Measurements from ENCODE around the gene HYDIN. TPM values are rescaled to one million over a fixed set of nuclear protein-coding genes. Genes with fewer than 3 reads are reported as not detected.
A peak's percentile ranks its signal among the peaks of the same experiment; 100 is the strongest.

Gene HYDIN
- 0.35 and 0.50 TPM in 2 replicates for total RNA-seq (2014; rRNA removed; shearing (Covaris generic))
- 0.52 and 0.84 TPM in 2 replicates for polyA plus RNA-seq (2015; cell fraction: cytosol; rRNA removed)
- polyA plus RNA-seq (2015; cell fraction: nucleus; rRNA removed), result 0.32 and 0.54 TPM in 2 replicates

DNA sequence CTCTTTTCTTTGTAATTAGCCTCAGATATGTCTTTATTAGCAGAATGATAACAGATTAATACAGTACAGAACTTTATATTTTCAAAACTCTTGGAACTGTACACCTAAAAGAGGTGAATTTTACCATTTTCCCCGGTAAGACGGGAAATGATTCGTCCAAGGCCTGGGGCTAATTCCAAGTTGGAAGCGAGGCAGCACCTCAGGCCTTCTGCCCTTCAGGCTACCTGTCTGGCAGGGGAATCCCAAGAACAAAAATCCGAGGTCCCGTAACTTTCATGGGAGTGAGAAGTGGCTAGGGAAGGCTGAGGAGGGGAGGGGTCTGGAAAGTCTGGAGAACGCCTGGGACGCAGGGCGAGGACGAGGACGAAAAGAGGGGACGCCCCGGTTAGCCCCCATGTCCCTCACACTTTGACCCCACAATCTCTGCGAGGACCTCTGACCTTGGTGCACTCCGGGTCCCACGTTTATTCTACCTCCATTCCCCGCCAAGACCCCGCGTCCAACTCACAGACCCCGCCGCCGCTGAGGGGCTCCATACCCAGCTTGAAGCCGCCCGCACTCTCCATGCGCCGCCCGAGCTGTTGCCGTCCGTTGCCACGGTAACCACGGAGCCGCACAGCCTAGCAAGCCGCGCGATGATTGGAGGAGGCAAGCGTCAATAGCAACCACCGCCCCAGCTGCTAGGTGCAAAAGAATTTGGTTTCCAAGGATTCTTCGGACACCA is at the start of gene HYDIN:
HYDIN (minus strand) TSS at position 601 of the 724 bp plus-strand sequence. CDS start 43,827 bp downstream, outside the sequence.
- in situ Hi-C loops (cut with HindIII; ENCODE audit: low pct_unique_long_range_greater_than_20kb, low sequenced_read_pairs), result no loop called here
- DNase-seq (ENCODE audit: low read depth, low spot score), result peak; percentile 66

DNA sequence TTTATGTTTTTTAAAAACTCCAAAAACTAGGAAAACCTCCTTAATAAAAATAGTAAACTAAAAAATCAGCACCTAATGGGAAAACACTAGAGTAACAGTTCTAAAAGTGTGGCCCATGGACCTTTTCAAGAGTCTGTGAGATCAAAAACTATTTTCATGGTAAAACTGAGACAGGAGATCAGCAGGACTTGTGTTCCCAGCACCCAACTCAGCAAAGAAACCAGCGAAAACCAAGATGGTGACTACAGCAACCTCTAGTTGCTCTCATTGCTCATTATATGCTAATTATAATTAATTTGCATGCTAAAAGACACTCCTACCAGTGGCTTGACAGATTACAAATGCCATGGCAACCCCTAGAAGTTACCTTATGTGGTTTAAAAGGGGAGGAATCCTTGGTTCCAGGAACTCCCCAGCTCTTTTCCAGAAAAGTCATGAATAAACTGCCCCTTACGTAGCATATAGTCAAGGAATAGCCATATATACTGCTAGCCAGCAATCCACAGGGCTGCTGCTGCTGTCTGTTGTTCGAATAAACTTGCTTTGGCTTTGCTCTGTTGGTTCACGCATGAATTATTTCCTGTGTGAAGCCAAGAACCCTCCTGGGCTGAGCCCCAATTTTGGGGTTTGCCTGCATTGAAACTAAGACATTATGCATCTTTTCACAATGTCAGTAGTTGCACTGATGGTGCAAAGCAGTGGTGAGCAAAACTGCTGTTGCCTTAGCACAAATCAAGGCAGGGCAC is 46.2 kb upstream of the HYDIN start:
- no peak for DNase-seq (ENCODE audit: low read depth, low spot score)
- in situ Hi-C loops (cut with HindIII; ENCODE audit: low pct_unique_long_range_greater_than_20kb, low sequenced_read_pairs), result no loop called here

DNA sequence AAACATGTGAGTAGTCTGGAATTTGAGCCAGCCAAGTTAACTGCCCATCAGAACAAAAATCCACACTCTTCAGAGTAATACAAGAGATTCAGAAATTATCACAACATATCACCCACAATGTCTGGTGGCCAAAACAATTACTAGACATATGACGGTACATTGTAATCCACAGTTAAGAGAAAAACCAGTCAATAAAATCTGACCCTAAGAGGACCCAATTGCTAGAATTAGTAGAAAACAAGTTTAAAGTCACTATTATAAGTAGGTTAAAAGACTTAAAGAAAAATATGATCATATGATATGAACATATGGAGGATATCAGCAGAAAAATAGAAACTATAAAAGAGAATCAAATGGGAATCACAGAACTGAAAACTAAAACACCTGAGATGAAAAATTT is 42.9 kb upstream of the HYDIN start:
- no peak for DNase-seq (ENCODE audit: low read depth, low spot score)
- in situ Hi-C loops (cut with HindIII; ENCODE audit: low pct_unique_long_range_greater_than_20kb, low sequenced_read_pairs), result no loop called here

DNA sequence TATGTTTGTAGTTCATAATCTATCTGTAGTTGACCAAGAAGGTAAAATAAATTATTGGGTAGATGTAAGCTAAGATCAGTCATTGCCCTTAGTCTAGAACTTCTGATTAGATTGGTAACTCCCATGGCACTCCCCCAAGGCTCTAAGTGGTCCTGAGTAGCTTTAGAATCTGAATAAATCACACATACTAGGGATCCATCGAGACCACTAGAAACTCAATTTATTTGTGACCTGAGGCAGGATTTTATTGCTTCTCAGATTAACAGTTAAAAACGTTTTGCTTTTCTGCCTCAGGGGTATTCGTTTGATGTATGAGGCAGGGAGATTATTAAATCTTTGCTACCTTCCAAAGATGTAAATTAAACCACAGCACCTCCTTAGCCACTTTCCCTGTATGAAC is 33.8 kb upstream of the HYDIN start:
- DNase-seq (ENCODE audit: low read depth, low spot score), result no peak
- in situ Hi-C loops (cut with HindIII; ENCODE audit: low pct_unique_long_range_greater_than_20kb, low sequenced_read_pairs), result no loop called here

DNA sequence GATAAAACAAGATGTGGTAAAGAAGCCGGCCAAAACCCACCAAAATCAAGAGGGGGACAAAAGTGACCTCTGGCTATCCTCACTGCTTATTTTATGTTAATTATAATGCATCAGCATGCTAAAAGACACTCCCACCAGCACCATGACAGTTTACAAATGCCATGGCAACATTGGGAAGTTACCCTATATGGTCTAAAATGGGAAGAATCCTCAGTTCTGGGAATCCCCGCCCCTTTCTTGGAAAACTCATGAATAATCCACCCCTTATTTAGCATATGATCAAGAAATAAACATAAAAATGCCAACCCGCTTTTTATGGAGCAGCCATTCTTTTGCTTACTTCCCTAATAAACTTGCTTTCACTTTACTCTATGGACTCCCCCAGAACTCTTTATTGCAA is 33.1 kb upstream of the HYDIN start:
- in situ Hi-C loops (cut with HindIII; ENCODE audit: low pct_unique_long_range_greater_than_20kb, low sequenced_read_pairs), result no loop called here
- DNase-seq (ENCODE audit: low read depth, low spot score), result no peak

- DNase-seq (ENCODE audit: low read depth, low spot score), result no peak
- in situ Hi-C loops (cut with HindIII; ENCODE audit: low pct_unique_long_range_greater_than_20kb, low sequenced_read_pairs), result no loop called here
These were observed 31.9 kb upstream of the HYDIN start for GRCh38 chr16:71262391-71262790.

DNA sequence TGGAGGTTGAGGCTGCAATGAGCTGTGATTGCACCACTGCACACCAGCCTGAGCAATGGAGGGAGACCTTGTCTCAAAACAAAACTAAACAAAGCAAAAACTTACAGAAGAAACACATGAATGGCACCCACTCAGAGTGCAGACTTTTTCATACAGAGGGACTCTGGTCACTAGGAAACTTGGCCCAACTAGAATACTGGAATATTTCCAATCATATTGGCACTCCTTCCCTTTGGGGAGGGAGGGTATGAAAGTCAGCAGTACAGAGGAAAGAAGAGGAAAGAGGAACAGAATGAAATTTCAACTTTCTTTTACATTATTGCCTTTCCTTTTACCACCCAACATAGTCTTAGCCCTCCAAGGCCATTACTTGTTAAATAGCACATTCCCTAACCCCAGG is 30.5 kb upstream of the HYDIN start:
- in situ Hi-C loops (cut with HindIII; ENCODE audit: low pct_unique_long_range_greater_than_20kb, low sequenced_read_pairs), result no loop called here
- DNase-seq (ENCODE audit: low read depth, low spot score), result no peak

DNA sequence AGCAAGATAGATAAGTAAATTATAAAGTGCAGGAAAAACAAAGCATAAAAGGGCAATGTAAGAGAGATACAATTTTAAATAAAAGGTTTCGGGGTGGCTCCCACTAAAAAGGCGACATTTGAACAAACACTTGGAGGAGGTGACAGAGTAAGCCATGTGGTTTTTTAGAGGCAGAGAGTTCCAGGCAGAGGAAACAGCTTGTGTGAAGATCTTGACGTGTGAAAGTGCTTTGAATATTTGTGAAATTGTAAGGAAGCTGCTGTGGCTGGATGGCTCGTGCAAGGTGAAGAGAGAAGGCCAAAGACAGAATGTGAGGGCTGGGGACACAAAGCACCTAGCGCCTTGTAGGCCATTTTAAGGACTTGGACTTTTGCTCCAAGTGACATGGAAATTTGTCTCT is 28.6 kb upstream of the HYDIN start:
- in situ Hi-C loops (cut with HindIII; ENCODE audit: low pct_unique_long_range_greater_than_20kb, low sequenced_read_pairs), result no loop called here
- DNase-seq (ENCODE audit: low read depth, low spot score), result no peak

DNA sequence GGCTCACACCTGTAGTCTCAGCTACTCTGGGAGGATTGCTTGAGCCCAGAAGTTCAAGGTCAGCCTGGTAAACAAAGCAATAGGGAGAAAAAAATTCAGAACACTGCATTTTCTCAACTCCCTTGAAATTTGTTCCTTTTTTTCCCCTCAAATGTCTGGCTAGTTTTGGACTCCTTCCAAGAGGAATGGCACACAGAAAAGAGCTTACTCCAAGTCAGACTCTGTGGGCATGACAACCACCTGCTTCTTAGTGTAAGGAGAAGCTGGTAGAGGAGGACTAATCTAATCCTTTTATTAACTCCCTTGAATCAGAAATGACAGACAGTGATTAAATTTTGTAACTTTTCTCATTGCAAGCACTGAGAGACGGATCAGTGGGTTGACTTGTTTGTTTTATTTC is 27.9 kb upstream of the HYDIN start:
- in situ Hi-C loops (cut with HindIII; ENCODE audit: low pct_unique_long_range_greater_than_20kb, low sequenced_read_pairs), result no loop called here
- no peak for DNase-seq (ENCODE audit: low read depth, low spot score)

DNA sequence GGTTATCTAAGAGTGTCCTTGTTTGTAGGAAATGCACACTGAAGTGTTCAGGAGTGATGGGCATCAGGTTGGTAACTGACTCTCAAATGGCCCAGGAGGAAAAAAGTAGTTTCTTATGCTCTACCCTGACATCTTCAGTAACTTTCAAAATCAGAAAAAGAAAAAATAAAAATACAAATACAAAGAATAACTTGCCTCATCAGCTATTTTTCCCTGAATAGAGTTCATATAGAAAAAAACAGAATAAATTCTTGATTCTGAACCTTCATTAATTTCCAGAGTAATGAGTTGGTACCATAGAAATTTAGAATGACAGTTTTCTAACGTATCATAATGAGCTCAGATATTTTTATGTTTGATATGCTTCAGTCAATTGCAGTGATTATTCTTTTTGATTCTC is 27.2 kb upstream of the HYDIN start:
- in situ Hi-C loops (cut with HindIII; ENCODE audit: low pct_unique_long_range_greater_than_20kb, low sequenced_read_pairs), result no loop called here
- no peak for DNase-seq (ENCODE audit: low read depth, low spot score)

DNA sequence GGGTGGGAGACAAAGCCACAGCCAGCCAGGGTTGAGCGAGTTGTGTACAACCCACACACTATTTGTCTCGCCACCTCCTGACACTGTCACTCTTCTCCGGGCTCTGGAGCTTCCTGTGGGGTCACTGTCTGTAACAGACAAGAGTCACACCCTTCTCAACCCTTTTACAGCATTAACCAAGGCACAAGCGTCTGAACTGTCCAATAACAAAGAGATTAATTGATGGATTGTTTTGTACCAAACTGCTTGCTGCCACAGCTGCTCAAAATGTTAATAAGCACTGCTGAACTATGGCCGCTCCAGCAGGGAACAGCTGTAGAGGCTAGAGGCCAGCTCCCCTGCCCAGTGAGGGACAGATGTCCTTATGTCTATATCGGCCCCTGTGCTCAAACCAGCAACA is 25.2 kb upstream of the HYDIN start:
- DNase-seq (ENCODE audit: low read depth, low spot score), result no peak
- in situ Hi-C loops (cut with HindIII; ENCODE audit: low pct_unique_long_range_greater_than_20kb, low sequenced_read_pairs), result no loop called here

GRCh38 chr16:71254832-71255525 is 24.5 kb upstream of the HYDIN start:
- in situ Hi-C loops (cut with HindIII; ENCODE audit: low pct_unique_long_range_greater_than_20kb, low sequenced_read_pairs), result no loop called here
- no peak for DNase-seq (ENCODE audit: low read depth, low spot score)

- no peak for DNase-seq (ENCODE audit: low read depth, low spot score)
- in situ Hi-C loops (cut with HindIII; ENCODE audit: low pct_unique_long_range_greater_than_20kb, low sequenced_read_pairs), result no loop called here
These were observed 20.1 kb upstream of the HYDIN start for GRCh38 chr16:71250461-71251235.

DNA sequence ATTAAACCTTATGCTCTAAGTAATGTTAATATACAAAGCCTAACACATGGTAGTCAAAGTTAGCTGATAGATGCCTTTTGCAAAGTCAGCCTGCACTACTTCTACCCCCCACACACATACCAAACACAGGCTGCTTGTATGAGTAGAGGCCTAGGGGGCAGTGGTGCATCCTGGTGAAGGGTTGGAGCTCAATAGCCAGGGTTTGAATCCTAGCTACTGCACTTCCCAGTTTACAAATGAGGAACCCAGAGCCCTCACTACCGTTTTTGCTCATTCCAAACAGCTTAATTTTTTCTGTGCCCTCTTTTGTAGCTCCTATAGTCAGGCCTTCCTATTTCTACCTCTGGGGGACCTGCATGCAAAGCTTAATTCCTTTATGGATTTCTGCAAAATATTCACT is 18.9 kb upstream of the HYDIN start:
- in situ Hi-C loops (cut with HindIII; ENCODE audit: low pct_unique_long_range_greater_than_20kb, low sequenced_read_pairs), result no loop called here
- DNase-seq (ENCODE audit: low read depth, low spot score), result peak; percentile 10

- DNase-seq (ENCODE audit: low read depth, low spot score), result no peak
- in situ Hi-C loops (cut with HindIII; ENCODE audit: low pct_unique_long_range_greater_than_20kb, low sequenced_read_pairs), result no loop called here
These were observed 17.0 kb upstream of the HYDIN start for GRCh38 chr16:71247478-71247877.

- in situ Hi-C loops (cut with HindIII; ENCODE audit: low pct_unique_long_range_greater_than_20kb, low sequenced_read_pairs), result no loop called here
- DNase-seq (ENCODE audit: low read depth, low spot score), result no peak
These were observed 15.8 kb upstream of the HYDIN start for GRCh38 chr16:71246309-71246708.

DNA sequence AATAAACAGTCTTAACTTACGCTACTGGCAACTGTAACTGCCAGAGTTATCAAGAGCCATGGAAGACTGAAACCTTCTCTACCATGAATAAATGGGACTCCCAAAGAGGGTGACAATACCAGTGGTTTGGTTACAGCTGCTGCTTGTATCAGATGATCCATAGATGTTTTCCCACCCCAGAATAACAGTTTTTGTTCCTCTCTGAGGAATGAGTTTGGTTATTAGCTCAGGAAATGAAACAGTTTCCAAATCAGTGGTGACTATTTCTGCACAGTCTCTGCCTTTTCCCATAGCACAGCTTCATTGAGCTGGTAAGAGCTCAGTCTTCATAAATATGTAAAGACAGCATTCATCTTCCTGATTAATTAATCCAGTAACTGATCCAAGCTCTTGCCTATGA is 14.0 kb upstream of the HYDIN start:
- in situ Hi-C loops (cut with HindIII; ENCODE audit: low pct_unique_long_range_greater_than_20kb, low sequenced_read_pairs), result no loop called here
- no peak for DNase-seq (ENCODE audit: low read depth, low spot score)

DNA sequence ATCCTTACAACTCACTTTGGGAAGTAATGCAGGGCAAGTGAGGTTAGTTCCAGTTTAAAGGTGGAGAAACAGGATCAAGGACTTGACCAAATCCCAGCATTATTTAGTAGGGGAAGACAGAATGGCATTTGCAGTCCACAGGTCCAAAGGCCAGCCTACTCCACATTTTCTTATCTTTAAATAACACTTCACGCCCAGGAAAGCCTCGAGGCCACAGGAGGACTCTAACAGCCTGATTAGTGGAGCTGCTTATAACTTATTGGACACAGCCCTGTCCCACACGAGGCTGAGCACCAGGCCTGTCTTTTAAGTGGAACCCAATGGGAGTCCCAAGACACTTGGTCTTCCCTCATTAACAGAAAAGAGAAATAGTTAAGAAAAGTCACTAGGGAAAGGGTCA is 12.1 kb upstream of the HYDIN start:
- in situ Hi-C loops (cut with HindIII; ENCODE audit: low pct_unique_long_range_greater_than_20kb, low sequenced_read_pairs), result no loop called here
- DNase-seq (ENCODE audit: low read depth, low spot score), result no peak

All from SK-MEL-5 (cell line).